Measurements from ENCODE around the gene FILIP1.
"Not testable (repeated sequence)": the region's sequence is repeated elsewhere in the genome, so short reads cannot be mapped to it uniquely, and the experiment has no call there.

FILIP1 gene

GRCh38 chr6:75419416-75419815, 74.2 kb downstream of the FILIP1 start:
- no peak for DNase-seq

GRCh38 chr6:75418233-75418632, 75.4 kb downstream of the FILIP1 start:
- DNase-seq, result no peak

GRCh38 chr6:75416443-75416842, 77.2 kb downstream of the FILIP1 start:
- DNase-seq, result no peak

GRCh38 chr6:75415804-75416203, 77.8 kb downstream of the FILIP1 start:
- DNase-seq, result no peak

GRCh38 chr6:75414445-75415021, 79.1 kb downstream of the FILIP1 start:
- DNase-seq, result no peak

GRCh38 chr6:75412969-75413662, 80.5 kb downstream of the FILIP1 start:
- no peak for DNase-seq

GRCh38 chr6:75410564-75410963, 83.0 kb downstream of the FILIP1 start:
- DNase-seq, result not testable (repeated sequence)

- DNase-seq, result no peak
These were observed 83.7 kb downstream of the FILIP1 start for GRCh38 chr6:75409928-75410327.

- no peak for DNase-seq
These were observed 84.3 kb downstream of the FILIP1 start for GRCh38 chr6:75409286-75409685.

GRCh38 chr6:75403563-75404080, 90.0 kb downstream of the FILIP1 start:
- no peak for DNase-seq

GRCh38 chr6:75402296-75402695, 91.3 kb downstream of the FILIP1 start:
- no peak for DNase-seq

- no peak for DNase-seq
These were observed 95.7 kb downstream of the FILIP1 start for GRCh38 chr6:75397656-75398465.

- DNase-seq, result no peak
These were observed 96.4 kb downstream of the FILIP1 start for GRCh38 chr6:75397171-75397570.

- DNase-seq, result no peak
These were observed 97.4 kb downstream of the FILIP1 start for GRCh38 chr6:75396005-75396800.

- DNase-seq, result no peak
These were observed 99.8 kb downstream of the FILIP1 start for GRCh38 chr6:75393806-75394205.

- DNase-seq, result no peak
These were observed 102.3 kb downstream of the FILIP1 start for GRCh38 chr6:75391276-75391675.

- no peak for DNase-seq
These were observed 107.4 kb downstream of the FILIP1 start for GRCh38 chr6:75386050-75386770.

- DNase-seq, result no peak
These were observed 109.5 kb downstream of the FILIP1 start for GRCh38 chr6:75384116-75384515.

- DNase-seq, result no peak
These were observed 111.0 kb downstream of the FILIP1 start for GRCh38 chr6:75382634-75382900.

- no peak for DNase-seq
These were observed 111.5 kb downstream of the FILIP1 start for GRCh38 chr6:75381877-75382633.

GRCh38 chr6:75379536-75379935, 114.1 kb downstream of the FILIP1 start:
- no peak for DNase-seq

GRCh38 chr6:75378101-75378500, 115.5 kb downstream of the FILIP1 start:
- no peak for DNase-seq

All from activated CD4-positive, alpha-beta T cell treated with anti-CD3 and anti-CD28 coated beads, Interleukin-2, Interleukin-6, amounts not matched to agents 100 ng/mL and 50 ng/mL, durations not matched to agents 16 hours and 8 hours (primary cell).